Measurements from ENCODE around the gene AFM. TPM values are rescaled to one million over a fixed set of nuclear protein-coding genes. Genes with fewer than 3 reads are reported as not detected.

AFM gene
- total RNA-seq, 5 donors from 2014 or later (not counting 1 experiment from before 2014, with no cell fraction given), result 0.18 TPM; not detected in 4

DNA sequence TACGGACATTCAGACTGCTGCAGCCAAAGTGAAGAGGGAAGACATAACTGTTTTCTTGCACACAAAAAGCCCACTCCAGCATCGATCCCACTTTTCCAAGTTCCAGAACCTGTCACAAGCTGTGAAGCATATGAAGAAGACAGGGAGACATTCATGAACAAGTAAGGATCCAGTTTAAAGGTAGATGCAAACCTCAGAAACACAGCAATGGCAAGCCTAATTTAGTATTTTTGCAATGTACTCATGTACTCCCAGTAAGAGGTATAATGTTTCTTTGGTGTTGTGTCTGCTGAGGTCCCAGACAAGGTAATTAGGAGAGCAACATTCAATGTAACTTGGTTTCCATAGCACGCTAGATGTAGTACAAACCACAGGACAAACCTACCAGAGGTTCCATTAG, 40.9 kb upstream of the AFM start:
- ATAC-seq (replicated peaks in 1 of 4) (no peak), DNase-seq (no peak)
- Mint-ChIP-seq H3K9me3 (no peaks in the 10 kb centered on the region), H3K4me3 (no peak overlapping the region), H3K36me3 (no peaks in the 10 kb centered on the region), H3K4me1 (no peaks in the 10 kb centered on the region), H3K27ac (no peak overlapping the region), H3K27me3 (peaks cover 6 to 13% of the 10 kb centered on the region in 2 donors)
- WGBS (ENCODE audit: insufficient coverage), result no CpG with 5 or more reads among the region's 3 CpGs
- Histone ChIP-seq H3K4me3 (ENCODE audit: control insufficient read depth in 1 of 2, extremely low read depth in 1 of 2, low read length in 1 of 2) (no peak overlapping the region), H3K9me3 (no peaks in the 10 kb centered on the region), H3K4me1 (ENCODE audit: control insufficient read depth in 1 of 2, extremely low read depth in 1 of 2, insufficient read depth in 2 of 2, low read length in 2 of 2) (no peaks in the 10 kb centered on the region), H3K27ac (ENCODE audit: low read length) (no peak overlapping the region), H3K27me3 (replicated peaks in 1 of 2; ENCODE audit: control insufficient read depth in 2 of 2, extremely low read depth in 1 of 2, insufficient read depth in 2 of 2, low read length in 1 of 2) (no peaks in the 10 kb centered on the region), H3K36me3 (ENCODE audit: control insufficient read depth in 2 of 2, extremely low read depth in 1 of 2, insufficient read depth in 1 of 2, low read length in 1 of 2) (no peaks in the 10 kb centered on the region)
- ChIA-PET POLR2A (no interaction called here), CTCF (no interaction called here)

DNA sequence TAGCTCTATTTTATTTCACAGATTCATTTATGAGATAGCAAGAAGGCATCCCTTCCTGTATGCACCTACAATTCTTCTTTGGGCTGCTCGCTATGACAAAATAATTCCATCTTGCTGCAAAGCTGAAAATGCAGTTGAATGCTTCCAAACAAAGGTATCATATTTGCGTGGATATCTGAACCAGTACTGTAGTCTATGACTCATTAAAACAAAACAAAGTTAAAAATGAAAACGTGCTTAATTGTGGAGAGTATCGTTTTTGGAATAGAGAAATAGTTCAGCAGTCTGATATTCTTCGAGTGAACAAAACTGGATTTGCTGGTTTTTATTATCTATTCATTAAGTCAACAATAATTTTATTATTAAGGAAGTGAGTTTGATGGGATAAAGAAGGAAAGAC, 39.3 kb upstream of the AFM start:
- DNase-seq (no peak), ATAC-seq (replicated peaks in 1 of 4) (no peak)
- H3K36me3 Mint-ChIP-seq, result no peaks in the 10 kb centered on the region
- H3K4me1 Mint-ChIP-seq, result no peaks in the 10 kb centered on the region
- H3K9me3 ChIP-seq, result no peaks in the 10 kb centered on the region
- no peaks in the 10 kb centered on the region for H3K9me3 Mint-ChIP-seq
- no peak overlapping the region for H3K4me3 ChIP-seq (ENCODE audit: control insufficient read depth in 1 of 2, extremely low read depth in 1 of 2, low read length in 1 of 2)
- POLR2A ChIA-PET, result no interaction called here
- H3K4me1 ChIP-seq (ENCODE audit: control insufficient read depth in 1 of 2, extremely low read depth in 1 of 2, insufficient read depth in 2 of 2, low read length in 2 of 2), result no peaks in the 10 kb centered on the region
- H3K36me3 ChIP-seq (ENCODE audit: control insufficient read depth in 2 of 2, extremely low read depth in 1 of 2, insufficient read depth in 1 of 2, low read length in 1 of 2), result no peaks in the 10 kb centered on the region
- no peak overlapping the region for H3K27ac Mint-ChIP-seq
- peaks cover 3 to 9% of the 10 kb centered on the region in 2 donors for H3K27me3 Mint-ChIP-seq
- no peak overlapping the region for H3K27ac ChIP-seq (ENCODE audit: low read length)
- CTCF ChIA-PET, result no interaction called here
- no peak overlapping the region for H3K4me3 Mint-ChIP-seq
- H3K27me3 ChIP-seq (replicated peaks in 1 of 2; ENCODE audit: control insufficient read depth in 2 of 2, extremely low read depth in 1 of 2, insufficient read depth in 2 of 2, low read length in 1 of 2), result no peaks in the 10 kb centered on the region
- WGBS (ENCODE audit: insufficient coverage), result no CpG with 5 or more reads among the region's 5 CpGs

GRCh38 chr4:73443224-73443623, 38.3 kb upstream of the AFM start:
- Histone ChIP-seq H3K27ac (ENCODE audit: low read length) (no peak overlapping the region), H3K9me3 (no peaks in the 10 kb centered on the region), H3K27me3 (replicated peaks in 1 of 2; ENCODE audit: control insufficient read depth in 2 of 2, extremely low read depth in 1 of 2, insufficient read depth in 2 of 2, low read length in 1 of 2) (no peaks in the 10 kb centered on the region), H3K36me3 (ENCODE audit: control insufficient read depth in 2 of 2, extremely low read depth in 1 of 2, insufficient read depth in 1 of 2, low read length in 1 of 2) (no peaks in the 10 kb centered on the region), H3K4me1 (ENCODE audit: control insufficient read depth in 1 of 2, extremely low read depth in 1 of 2, insufficient read depth in 2 of 2, low read length in 2 of 2) (no peaks in the 10 kb centered on the region), H3K4me3 (ENCODE audit: control insufficient read depth in 1 of 2, extremely low read depth in 1 of 2, low read length in 1 of 2) (no peak overlapping the region)
- Mint-ChIP-seq H3K36me3 (no peaks in the 10 kb centered on the region), H3K27ac (no peak overlapping the region), H3K4me1 (no peaks in the 10 kb centered on the region), H3K9me3 (no peaks in the 10 kb centered on the region), H3K4me3 (no peak overlapping the region), H3K27me3 (peaks cover 7 to 9% of the 10 kb centered on the region in 2 donors)
- ATAC-seq (replicated peaks in 1 of 4), result no peak
- POLR2A ChIA-PET, result no interaction called here
- no peak for DNase-seq
- WGBS (ENCODE audit: insufficient coverage), result 38% methylated on average over 1 of the region's 3 CpGs
- CTCF ChIA-PET, result interaction anchor here in 1 of 2 donors (0.5 kb wide), 1 partner anchor 231 kb away, joined by 3 read pairs; no protein-coding TSS in a partner anchor

DNA sequence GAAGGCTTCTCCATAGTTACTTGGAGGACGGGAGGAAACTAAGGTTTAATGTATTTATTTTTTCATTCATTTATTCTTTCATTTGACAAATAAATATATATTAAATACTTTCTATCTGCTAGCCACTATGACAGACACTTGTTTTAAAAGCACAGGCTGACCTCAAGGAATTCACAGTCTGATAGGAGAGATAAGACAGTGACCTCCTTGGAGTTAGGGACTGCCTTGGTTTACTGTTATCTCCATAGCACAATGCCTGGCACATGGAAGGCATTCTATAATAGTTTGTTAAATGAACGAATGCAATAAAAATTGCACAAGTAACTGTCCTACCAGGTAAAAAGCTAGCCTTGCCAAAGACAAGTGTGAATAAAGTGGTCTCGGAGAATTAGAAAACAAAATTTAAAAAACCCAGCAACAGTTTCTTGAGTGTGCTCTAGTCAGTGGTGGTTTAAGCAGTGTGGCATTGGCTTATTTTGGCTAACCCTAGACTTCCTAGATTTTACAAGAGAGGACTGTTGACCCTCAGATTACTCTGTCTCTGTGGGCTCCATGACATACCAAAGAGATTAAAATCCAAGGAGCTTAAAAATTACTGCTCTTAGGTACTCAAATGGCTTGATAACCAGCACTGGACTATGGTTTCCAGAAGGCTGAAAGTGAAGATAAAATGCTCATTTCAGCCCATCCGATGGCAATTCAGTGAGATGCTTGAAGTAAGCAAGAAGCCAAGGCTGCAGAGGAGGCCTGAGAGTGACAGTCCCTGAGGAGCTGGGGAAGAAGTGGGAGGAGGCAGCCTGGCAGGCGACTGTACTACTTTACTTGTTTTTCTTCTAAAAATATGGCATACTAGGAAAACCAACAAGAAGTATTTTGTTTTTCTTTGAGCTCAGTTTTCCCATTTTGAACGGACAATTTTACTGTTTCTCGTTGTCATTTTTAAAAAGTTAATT, 35.9 kb upstream of the AFM start:
- H3K36me3 Mint-ChIP-seq, result no peaks in the 10 kb centered on the region
- no peak overlapping the region for H3K4me3 Mint-ChIP-seq
- Histone ChIP-seq H3K36me3 (ENCODE audit: control insufficient read depth in 2 of 2, extremely low read depth in 1 of 2, insufficient read depth in 1 of 2, low read length in 1 of 2) (no peaks in the 10 kb centered on the region), H3K4me3 (ENCODE audit: control insufficient read depth in 1 of 2, extremely low read depth in 1 of 2, low read length in 1 of 2) (no peak overlapping the region), H3K27me3 (replicated peaks in 1 of 2; ENCODE audit: control insufficient read depth in 2 of 2, extremely low read depth in 1 of 2, insufficient read depth in 2 of 2, low read length in 1 of 2) (no peaks in the 10 kb centered on the region), H3K9me3 (no peaks in the 10 kb centered on the region), H3K27ac (ENCODE audit: low read length) (no peak overlapping the region), H3K4me1 (ENCODE audit: control insufficient read depth in 1 of 2, extremely low read depth in 1 of 2, insufficient read depth in 2 of 2, low read length in 2 of 2) (no peaks in the 10 kb centered on the region)
- H3K4me1 Mint-ChIP-seq, result no peaks in the 10 kb centered on the region
- H3K27me3 Mint-ChIP-seq, result peaks cover 7% of the 10 kb centered on the region in 2 donors
- H3K27ac Mint-ChIP-seq, result no peak overlapping the region
- POLR2A ChIA-PET, result interaction anchor here in 1 of 2 donors (0.6 kb wide), 2 partner anchors 84 to 189 kb away, joined by 3 read pairs; no protein-coding TSS in a partner anchor
- no peak for ATAC-seq (replicated peaks in 1 of 4)
- WGBS (ENCODE audit: insufficient coverage), result no CpG with 5 or more reads among the region's 7 CpGs
- H3K9me3 Mint-ChIP-seq, result no peaks in the 10 kb centered on the region
- CTCF ChIA-PET, result interaction anchor here (0.6 to 1.4 kb wide), 10 partner anchors 8 to 747 kb away, joined by 3 to 7 read pairs (median 3); no protein-coding TSS in a partner anchor
- DNase-seq, result no peak

GRCh38 chr4:73446336-73446938, 35.1 kb upstream of the AFM start:
- no peak overlapping the region for H3K27ac ChIP-seq (ENCODE audit: low read length)
- Mint-ChIP-seq H3K27ac (no peak overlapping the region), H3K27me3 (peaks cover 7% of the 10 kb centered on the region in 2 donors), H3K9me3 (no peaks in the 10 kb centered on the region), H3K4me3 (no peak overlapping the region), H3K36me3 (no peaks in the 10 kb centered on the region), H3K4me1 (no peaks in the 10 kb centered on the region)
- no peaks in the 10 kb centered on the region for H3K27me3 ChIP-seq (replicated peaks in 1 of 2; ENCODE audit: control insufficient read depth in 2 of 2, extremely low read depth in 1 of 2, insufficient read depth in 2 of 2, low read length in 1 of 2)
- no CpG with 5 or more reads among the region's 4 CpGs for WGBS (ENCODE audit: insufficient coverage)
- ATAC-seq (replicated peaks in 1 of 4), result peak in 3 of 4 experiments; percentile 51 to 67 (median 66)
- no peaks in the 10 kb centered on the region for H3K36me3 ChIP-seq (ENCODE audit: control insufficient read depth in 2 of 2, extremely low read depth in 1 of 2, insufficient read depth in 1 of 2, low read length in 1 of 2)
- H3K4me1 ChIP-seq (ENCODE audit: control insufficient read depth in 1 of 2, extremely low read depth in 1 of 2, insufficient read depth in 2 of 2, low read length in 2 of 2), result no peaks in the 10 kb centered on the region
- no peaks in the 10 kb centered on the region for H3K9me3 ChIP-seq
- DNase-seq, result peak in 2 of 35 experiments; percentile 1 to 37
- H3K4me3 ChIP-seq (ENCODE audit: control insufficient read depth in 1 of 2, extremely low read depth in 1 of 2, low read length in 1 of 2), result no peak overlapping the region
- POLR2A ChIA-PET, result interaction anchor here in 1 of 2 donors (0.6 kb wide), 1 partner anchor 190 kb away, joined by 3 read pairs; no protein-coding TSS in a partner anchor
- CTCF ChIA-PET, result interaction anchor here (0.6 to 1.4 kb wide), 10 partner anchors 9 to 747 kb away, joined by 3 to 7 read pairs (median 3); no protein-coding TSS in a partner anchor

DNA sequence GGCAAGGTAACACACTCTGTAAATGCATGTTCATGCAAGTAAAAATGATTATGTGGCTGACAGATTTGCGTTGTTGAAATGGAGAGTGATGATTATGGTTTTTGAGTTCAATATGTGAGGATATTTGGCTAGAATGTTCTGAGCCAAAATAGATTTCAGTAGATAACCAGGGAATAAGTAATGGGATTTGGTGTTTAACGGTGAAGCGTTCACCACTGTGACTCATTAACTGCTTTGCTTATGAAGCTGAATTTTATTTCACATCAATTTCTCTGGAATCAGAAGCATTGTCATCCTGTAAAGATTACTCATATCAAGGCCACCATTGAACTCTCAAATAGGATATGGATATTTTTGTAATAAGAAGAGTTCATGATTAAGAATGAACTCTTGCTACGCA, 33.9 kb upstream of the AFM start:
- H3K27me3 ChIP-seq (replicated peaks in 1 of 2; ENCODE audit: control insufficient read depth in 2 of 2, extremely low read depth in 1 of 2, insufficient read depth in 2 of 2, low read length in 1 of 2), result no peaks in the 10 kb centered on the region
- CTCF ChIA-PET, result interaction anchor here (0.6 to 0.7 kb wide), 3 partner anchors 29 to 143 kb away, joined by 3 to 4 read pairs (median 3); no protein-coding TSS in a partner anchor
- 78% methylated on average over 1 of the region's 4 CpGs for WGBS (ENCODE audit: insufficient coverage)
- H3K36me3 ChIP-seq (ENCODE audit: control insufficient read depth in 2 of 2, extremely low read depth in 1 of 2, insufficient read depth in 1 of 2, low read length in 1 of 2), result no peaks in the 10 kb centered on the region
- no peak overlapping the region for H3K27ac Mint-ChIP-seq
- no peaks in the 10 kb centered on the region for H3K9me3 ChIP-seq
- DNase-seq (no peak), ATAC-seq (replicated peaks in 1 of 4) (no peak)
- POLR2A ChIA-PET, result no interaction called here
- no peak overlapping the region for H3K4me3 ChIP-seq (ENCODE audit: control insufficient read depth in 1 of 2, extremely low read depth in 1 of 2, low read length in 1 of 2)
- H3K9me3 Mint-ChIP-seq, result no peaks in the 10 kb centered on the region
- H3K27me3 Mint-ChIP-seq, result peaks cover 3 to 4% of the 10 kb centered on the region in 2 donors
- no peak overlapping the region for H3K27ac ChIP-seq (ENCODE audit: low read length)
- H3K4me3 Mint-ChIP-seq, result no peak overlapping the region
- H3K36me3 Mint-ChIP-seq, result no peaks in the 10 kb centered on the region
- no peaks in the 10 kb centered on the region for H3K4me1 Mint-ChIP-seq
- H3K4me1 ChIP-seq (ENCODE audit: control insufficient read depth in 1 of 2, extremely low read depth in 1 of 2, insufficient read depth in 2 of 2, low read length in 2 of 2), result no peaks in the 10 kb centered on the region
